ENCODE results near the gene POLN. TPM values are rescaled to one million over a fixed set of nuclear protein-coding genes. Genes with fewer than 3 reads are reported as not detected.
A peak's percentile ranks its signal among the peaks of the same experiment; 100 is the strongest.
"Not testable (repeated sequence)": the region's sequence is repeated elsewhere in the genome, so short reads cannot be mapped to it uniquely, and the experiment has no call there.

Gene POLN
- total RNA-seq, 2 donors from 2014 or later = 7.8 to 8.0 TPM

GRCh38 chr4:2042947-2043395 is 198.9 kb downstream of the POLN start:
- H3K27me3 Mint-ChIP-seq = peaks cover 11% of the 10 kb centered on the region
- ATAC-seq (replicated peaks) = no peak
- no peaks in the 10 kb centered on the region for H3K36me3 Mint-ChIP-seq (ENCODE audit: low read depth)
- H3K9me3 Mint-ChIP-seq = no peaks in the 10 kb centered on the region
- no peaks in the 10 kb centered on the region for H3K4me1 Mint-ChIP-seq
- no peak overlapping the region for H3K27ac Mint-ChIP-seq
- H3K4me3 Mint-ChIP-seq = peak overlapping the region; percentile 58

- H3K27me3 Mint-ChIP-seq = peaks cover 11% of the 10 kb centered on the region
- peak overlapping the region; percentile 73 for H3K4me3 Mint-ChIP-seq
- no peaks in the 10 kb centered on the region for H3K36me3 Mint-ChIP-seq (ENCODE audit: low read depth)
- no peaks in the 10 kb centered on the region for H3K9me3 Mint-ChIP-seq
- peak; percentile 62 for ATAC-seq (replicated peaks)
- no peak overlapping the region for H3K27ac Mint-ChIP-seq
- no peaks in the 10 kb centered on the region for H3K4me1 Mint-ChIP-seq
These were observed 199.5 kb downstream of the POLN start for GRCh38 chr4:2042204-2042946.

GRCh38 chr4:2041239-2042130 is 200.4 kb downstream of the POLN start:
- no peaks in the 10 kb centered on the region for H3K36me3 Mint-ChIP-seq (ENCODE audit: low read depth)
- peaks cover 14% of the 10 kb centered on the region for H3K27me3 Mint-ChIP-seq
- no peaks in the 10 kb centered on the region for H3K9me3 Mint-ChIP-seq
- no peaks in the 10 kb centered on the region for H3K4me1 Mint-ChIP-seq
- H3K27ac Mint-ChIP-seq = no peak overlapping the region
- peak; percentile 86 for ATAC-seq (replicated peaks)
- peak overlapping the region; percentile 73 for H3K4me3 Mint-ChIP-seq

- no peak for ATAC-seq (replicated peaks)
- no peaks in the 10 kb centered on the region for H3K9me3 Mint-ChIP-seq
- peak overlapping the region; percentile 64 for H3K4me3 Mint-ChIP-seq
- peaks cover 17% of the 10 kb centered on the region for H3K27me3 Mint-ChIP-seq
- H3K4me1 Mint-ChIP-seq = no peaks in the 10 kb centered on the region
- H3K27ac Mint-ChIP-seq = no peak overlapping the region
- no peaks in the 10 kb centered on the region for H3K36me3 Mint-ChIP-seq (ENCODE audit: low read depth)
These were observed 201.3 kb downstream of the POLN start for GRCh38 chr4:2040391-2041238.

- peaks cover 25% of the 10 kb centered on the region for H3K27me3 Mint-ChIP-seq
- H3K9me3 Mint-ChIP-seq = no peaks in the 10 kb centered on the region
- ATAC-seq (replicated peaks) = no peak
- H3K4me1 Mint-ChIP-seq = no peaks in the 10 kb centered on the region
- no peaks in the 10 kb centered on the region for H3K36me3 Mint-ChIP-seq (ENCODE audit: low read depth)
- H3K27ac Mint-ChIP-seq = no peak overlapping the region
- H3K4me3 Mint-ChIP-seq = no peak overlapping the region
These were observed 205.1 kb downstream of the POLN start for GRCh38 chr4:2036866-2037265.

GRCh38 chr4:2036327-2036726 is 205.6 kb downstream of the POLN start:
- peaks cover 25% of the 10 kb centered on the region for H3K27me3 Mint-ChIP-seq
- ATAC-seq (replicated peaks) = no peak
- H3K27ac Mint-ChIP-seq = no peak overlapping the region
- H3K4me3 Mint-ChIP-seq = no peak overlapping the region
- no peaks in the 10 kb centered on the region for H3K36me3 Mint-ChIP-seq (ENCODE audit: low read depth)
- no peaks in the 10 kb centered on the region for H3K4me1 Mint-ChIP-seq
- no peaks in the 10 kb centered on the region for H3K9me3 Mint-ChIP-seq

- H3K36me3 Mint-ChIP-seq (ENCODE audit: low read depth); H3K4me1 Mint-ChIP-seq; H3K4me3 Mint-ChIP-seq; H3K27ac Mint-ChIP-seq; ATAC-seq (replicated peaks); H3K9me3 Mint-ChIP-seq: not testable (repeated sequence)
- H3K27me3 Mint-ChIP-seq = peaks cover 24% of the 10 kb centered on the region
These were observed 210.8 kb downstream of the POLN start for GRCh38 chr4:2031161-2031560.

GRCh38 chr4:2027120-2027519 is 214.8 kb downstream of the POLN start:
- H3K27me3 Mint-ChIP-seq = peaks cover 37% of the 10 kb centered on the region
- not testable (repeated sequence) for H3K27ac Mint-ChIP-seq; H3K9me3 Mint-ChIP-seq; ATAC-seq (replicated peaks); H3K36me3 Mint-ChIP-seq (ENCODE audit: low read depth); H3K4me1 Mint-ChIP-seq; H3K4me3 Mint-ChIP-seq

GRCh38 chr4:2025817-2026216 is 216.1 kb downstream of the POLN start:
- Mint-ChIP-seq H3K4me3 (no peak overlapping the region), H3K4me1 (no peaks in the 10 kb centered on the region), H3K27ac (no peak overlapping the region), H3K27me3 (peaks cover 45% of the 10 kb centered on the region), H3K36me3 (ENCODE audit: low read depth) (no peaks in the 10 kb centered on the region), H3K9me3 (no peaks in the 10 kb centered on the region)
- no peak for ATAC-seq (replicated peaks)

GRCh38 chr4:2024683-2025082 is 217.2 kb downstream of the POLN start:
- no peaks in the 10 kb centered on the region for H3K9me3 Mint-ChIP-seq

More at GRCh38 chr4:2024683-2025082, 217.2 kb downstream of the POLN start:
- Mint-ChIP-seq H3K4me3 (no peak overlapping the region), H3K27ac (no peak overlapping the region), H3K27me3 (peaks cover 47% of the 10 kb centered on the region), H3K36me3 (ENCODE audit: low read depth) (no peaks in the 10 kb centered on the region), H3K4me1 (no peaks in the 10 kb centered on the region)
- ATAC-seq (replicated peaks) = no peak

Other genes with a start within 250 kb of the POLN start
- 10 to 100 TPM; 40.8 to 42.7 TPM for gene NELFA, start 233.1 kb downstream of the POLN start, total RNA-seq
- gene NAT8L, start 182.8 kb downstream of the POLN start, total RNA-seq = under 1 TPM in 1 of 2 donors, not detected in 1; 0.22 TPM
- 10 to 100 TPM; 27.1 to 28.0 TPM for gene HAUS3, start within 50 bp of the POLN start, total RNA-seq
- 1 to 10 TPM; 6.1 to 7.7 TPM for gene MXD4, start 20.0 kb upstream of the POLN start, total RNA-seq
- 10 to 100 TPM; 36.3 to 42.7 TPM for gene ZFYVE28, start 176.5 kb upstream of the POLN start, total RNA-seq
- under 1 TPM; 0.11 to 0.26 TPM for gene CFAP99, start 176.8 kb upstream of the POLN start, total RNA-seq
- gene RNF4, start 227.0 kb upstream of the POLN start, total RNA-seq = 10 to 100 TPM; 90.8 to 97.1 TPM

Measured in activated T-helper 17 cell treated with anti-CD3 and anti-CD28 coated beads, Interleukin-2, amount 50 U/mL, for 72 hours (primary cell).